Thyroid gland (tissue), 4 donors: Measurements from ENCODE around the gene XRCC5. TPM values are rescaled to one million over a fixed set of nuclear protein-coding genes. Genes with fewer than 3 reads are reported as not detected.

Source experiments
- DNase-seq, 2 donors: peaks; one replicate each; pipeline ENCODE4 v3.0.0-alpha.2; 2019
- H3K27ac ChIP-seq, 3 donors: fragments of 200-600 bp; sonication (generic); 1 replicate in 2 of 3; 2 replicates in 1 of 3; pipeline ENCODE4 v1.5.1; 2016 to 2019; ENCODE audit warnings: mild to moderate bottlenecking in 1 of 3, moderate library complexity in 1 of 3
- H3K27me3 ChIP-seq: fragments of 200-600 bp; sonication (generic); one replicate; pipeline ENCODE4 v1.5.1; 2019
- H3K36me3 ChIP-seq, 2 donors: fragments of 200-600 bp; sonication (generic); one replicate each; pipeline ENCODE4 v1.5.1; 2016 to 2019
- H3K4me1 ChIP-seq, 2 donors: fragments of 200-600 bp; sonication (generic); one replicate each; pipeline ENCODE4 v1.5.1; 2017 to 2019
- H3K4me3 ChIP-seq, 3 donors: fragments of 200-600 bp; sonication (generic); replicated peaks in 1 of 3; 1 replicate in 2 of 3; 2 replicates in 1 of 3; pipeline ENCODE4 v1.5.1; 2016; ENCODE audit warnings: mild to moderate bottlenecking in 1 of 3
- H3K9me3 ChIP-seq: fragments of 200-600 bp; sonication (generic); one replicate; pipeline ENCODE4 v1.5.1; 2017
- POLR2A ChIP-seq, 2 donors: fragments of 450-650 bp; IDR thresholded peaks; one replicate each; pipeline ENCODE4 v1.6.1; 2017; ENCODE audit warnings: antibody characterized with exemption in 2 of 2, mild to moderate bottlenecking in 2 of 2, moderate library complexity in 1 of 2
- WGBS, 2 donors: methylation state at CpG; one replicate each; pipeline ENCODE4 v1.1.5; 2017; 5-methylcytosine and 5-hydroxymethylcytosine counted together
- intact Hi-C: fragments of 100-400 bp; cut with DNase I; formaldehyde crosslinking; loops from one replicate; pipeline ENCODE4 v1.15.1; 2023
- total RNA-seq, 4 donors: library from RNA; depleted of rRNA; stranded (reverse); fragments of >200 nt; gene quantifications; one replicate each; pipeline ENCODE4 v1.2.3, GENCODE V29; 2016
- TF ChIP-seq, protein P1 (sequence below), 6 experiments: fragments of 200-600 bp in 3 of 6; fragments of 450-650 bp in 3 of 6; sonication (generic) in 3 of 6; IDR thresholded peaks; one replicate each; pipeline ENCODE4 v1.5.1; 2016 to 2019; ENCODE audit warnings: antibody characterized with exemption in 6 of 6, mild to moderate bottlenecking in 2 of 6, inconsistent platforms in 1 of 6, moderate library complexity in 1 of 6

Gene XRCC5
- total RNA-seq, 4 donors from 2014 or later: 185 to 240 (median 216) TPM

DNA sequence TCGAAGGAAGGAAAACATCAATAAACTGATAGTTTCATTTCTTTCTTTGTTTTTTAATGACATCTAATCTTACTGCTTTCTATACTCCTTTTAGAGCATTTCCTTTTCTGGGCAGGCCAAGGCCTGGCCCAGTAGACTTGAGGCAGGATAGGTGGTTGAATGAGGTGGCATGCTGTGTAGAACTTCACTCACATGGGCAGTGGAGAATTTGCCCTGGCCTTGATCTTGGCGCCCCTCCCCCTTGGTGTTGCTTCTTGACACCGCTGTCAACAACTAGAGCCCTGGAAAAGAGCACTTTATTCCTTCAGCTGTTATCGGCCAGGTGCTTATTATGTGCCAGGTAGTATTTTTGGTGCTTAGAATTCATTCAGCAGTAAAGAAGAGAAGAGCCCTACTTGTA lies 37.4 kb downstream of the XRCC5 start:
- peaks cover 48 to 70% of the 10 kb centered on the region in 2 donors for H3K36me3 ChIP-seq
- H3K27ac ChIP-seq: no peak overlapping the region
- DNase-seq: no peak
- intact Hi-C loops: no loop called here
- WGBS, 2 donors: 83 to 84% methylated on average over 4 of the region's 4 CpGs
- H3K27me3 ChIP-seq: no peaks in the 10 kb centered on the region
- H3K9me3 ChIP-seq: no peaks in the 10 kb centered on the region
- no peak overlapping the region for H3K4me3 ChIP-seq
- no peak for TF ChIP-seq POLR2A (IDR thresholded peaks at IDR 0.05)
- TF ChIP-seq, protein P1, sequence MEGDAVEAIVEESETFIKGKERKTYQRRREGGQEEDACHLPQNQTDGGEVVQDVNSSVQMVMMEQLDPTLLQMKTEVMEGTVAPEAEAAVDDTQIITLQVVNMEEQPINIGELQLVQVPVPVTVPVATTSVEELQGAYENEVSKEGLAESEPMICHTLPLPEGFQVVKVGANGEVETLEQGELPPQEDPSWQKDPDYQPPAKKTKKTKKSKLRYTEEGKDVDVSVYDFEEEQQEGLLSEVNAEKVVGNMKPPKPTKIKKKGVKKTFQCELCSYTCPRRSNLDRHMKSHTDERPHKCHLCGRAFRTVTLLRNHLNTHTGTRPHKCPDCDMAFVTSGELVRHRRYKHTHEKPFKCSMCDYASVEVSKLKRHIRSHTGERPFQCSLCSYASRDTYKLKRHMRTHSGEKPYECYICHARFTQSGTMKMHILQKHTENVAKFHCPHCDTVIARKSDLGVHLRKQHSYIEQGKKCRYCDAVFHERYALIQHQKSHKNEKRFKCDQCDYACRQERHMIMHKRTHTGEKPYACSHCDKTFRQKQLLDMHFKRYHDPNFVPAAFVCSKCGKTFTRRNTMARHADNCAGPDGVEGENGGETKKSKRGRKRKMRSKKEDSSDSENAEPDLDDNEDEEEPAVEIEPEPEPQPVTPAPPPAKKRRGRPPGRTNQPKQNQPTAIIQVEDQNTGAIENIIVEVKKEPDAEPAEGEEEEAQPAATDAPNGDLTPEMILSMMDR (IDR thresholded peaks at IDR 0.05): no peak
- H3K4me1 ChIP-seq: peaks cover 0 to 4% of the 10 kb centered on the region in 2 donors

GRCh38 chr2:216147172-216148131 lies 38.3 kb downstream of the XRCC5 start:
- Histone ChIP-seq H3K27me3 (no peaks in the 10 kb centered on the region), H3K27ac (no peak overlapping the region), H3K4me1 (no peaks in the 10 kb centered on the region), H3K4me3 (no peak overlapping the region), H3K9me3 (no peaks in the 10 kb centered on the region), H3K36me3 (peaks cover 48 to 63% of the 10 kb centered on the region in 2 donors)
- intact Hi-C loops: no loop called here
- no peak for DNase-seq
- WGBS, 2 donors: 91 to 93% methylated on average over 5 of the region's 5 CpGs
- TF ChIP-seq, protein P1 (IDR thresholded peaks at IDR 0.05): no peak
- TF ChIP-seq POLR2A (IDR thresholded peaks at IDR 0.05): no peak

DNA sequence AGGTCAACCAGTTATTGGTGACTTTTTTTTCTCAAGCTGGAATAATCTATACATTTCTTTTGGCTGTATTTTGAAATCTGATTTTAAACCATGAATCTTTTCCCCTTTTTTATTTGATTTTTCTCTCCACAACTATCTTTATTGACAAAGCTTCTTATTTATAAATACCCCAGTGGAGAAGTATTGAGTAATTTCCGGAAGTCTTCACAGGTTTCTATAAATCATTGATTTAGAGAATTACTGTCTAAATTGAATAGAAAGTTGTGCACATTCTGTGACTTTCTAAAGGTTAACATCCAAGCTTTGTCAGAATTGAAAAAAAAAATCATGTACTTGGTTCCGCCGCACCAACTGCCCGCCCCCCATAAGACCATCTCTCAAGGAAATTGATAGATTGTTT lies 39.8 kb downstream of the XRCC5 start:
- Histone ChIP-seq H3K4me1 (no peaks in the 10 kb centered on the region), H3K4me3 (no peak overlapping the region), H3K27ac (no peak overlapping the region), H3K9me3 (no peaks in the 10 kb centered on the region), H3K27me3 (no peaks in the 10 kb centered on the region), H3K36me3 (peaks cover 44 to 57% of the 10 kb centered on the region in 2 donors)
- 97 to 98% methylated on average over 4 of the region's 4 CpGs for WGBS, 2 donors
- DNase-seq: no peak
- intact Hi-C loops: no loop called here
- TF ChIP-seq, protein P1 (IDR thresholded peaks at IDR 0.05): no peak
- no peak for TF ChIP-seq POLR2A (IDR thresholded peaks at IDR 0.05)

- H3K36me3 ChIP-seq: peaks cover 37 to 56% of the 10 kb centered on the region in 2 donors
- no peaks in the 10 kb centered on the region for H3K27me3 ChIP-seq
- 82 to 87% methylated on average over 5 of the region's 5 CpGs for WGBS, 2 donors
- no peak for DNase-seq
- no peaks in the 10 kb centered on the region for H3K4me1 ChIP-seq
- no peaks in the 10 kb centered on the region for H3K9me3 ChIP-seq
- no peak for TF ChIP-seq POLR2A (IDR thresholded peaks at IDR 0.05)
- TF ChIP-seq, protein P1 (IDR thresholded peaks at IDR 0.05): no peak
- intact Hi-C loops: no loop called here
- H3K4me3 ChIP-seq: no peak overlapping the region
- H3K27ac ChIP-seq: no peak overlapping the region
Measured at GRCh38 chr2:216149741-216150140, 40.6 kb downstream of the XRCC5 start.
